Astrocyte (in vitro differentiated cells and primary cell): Measurements from ENCODE around the gene MOBP. TPM values are rescaled to one million over a fixed set of nuclear protein-coding genes. Genes with fewer than 3 reads are reported as not detected.

Experiments
- DNase-seq: peaks from one replicate; pipeline ENCODE4 v3.0.0-alpha.2; 2010; ENCODE audit warnings: low read depth
- FAIRE-seq: peaks from 2 replicates; lab custom pipeline; 2011; peaks lifted over from hg19 to GRCh38; lab: Jason Lieb, UNC
- H2AFZ ChIP-seq: 2 replicates; pipeline ENCODE4 v1.6.0; 2012; ENCODE audit warnings: low read depth, low read length, inconsistent platforms
- H3K27ac ChIP-seq: 2 replicates; pipeline ENCODE4 v1.5.1; 2011; ENCODE audit warnings: low read depth, low read length, inconsistent platforms
- H3K27me3 ChIP-seq: 2 replicates; pipeline ENCODE4 v1.6.0; 2011; ENCODE audit warnings: low read length, inconsistent platforms; ENCODE audit not compliant: insufficient read depth
- H3K36me3 ChIP-seq: 2 replicates; pipeline ENCODE4 v1.5.1; 2011; ENCODE audit warnings: low read length, inconsistent platforms; ENCODE audit not compliant: insufficient read depth
- H3K4me1 ChIP-seq: 2 replicates; pipeline ENCODE4 v1.5.1; 2011; ENCODE audit warnings: low read length, inconsistent platforms; ENCODE audit not compliant: insufficient read depth
- H3K4me2 ChIP-seq: 2 replicates; pipeline ENCODE4 v1.6.0; 2012; ENCODE audit warnings: low read length, inconsistent platforms
- H3K4me3 ChIP-seq: 2 replicates; pipeline ENCODE4 v1.5.1; 2011; ENCODE audit warnings: low read depth, mild to moderate bottlenecking, low read length, inconsistent platforms; ENCODE audit not compliant: insufficient read depth
- H3K79me2 ChIP-seq: 2 replicates; pipeline ENCODE4 v1.6.0; 2012; ENCODE audit warnings: mild to moderate bottlenecking, low read length, inconsistent platforms; ENCODE audit not compliant: insufficient read depth
- H3K9ac ChIP-seq: 2 replicates; pipeline ENCODE4 v1.6.0; 2012; ENCODE audit warnings: mild to moderate bottlenecking, low read length, inconsistent platforms
- H3K9me3 ChIP-seq: 2 replicates; pipeline ENCODE4 v1.5.1; 2012; ENCODE audit warnings: low read depth, mild to moderate bottlenecking, low read length, inconsistent platforms; ENCODE audit not compliant: insufficient read depth
- H4K20me1 ChIP-seq: 2 replicates; pipeline ENCODE4 v1.6.0; 2012; ENCODE audit warnings: low read length, inconsistent platforms; ENCODE audit not compliant: insufficient read depth
- H3K27ac Mint-ChIP-seq: one replicate; pipeline ENCODE4 v1.8.0; 2021; ENCODE audit warnings: mild to moderate bottlenecking, mixed read lengths; ENCODE audit not compliant: unreplicated experiment
- H3K27me3 Mint-ChIP-seq: one replicate; pipeline ENCODE4 v1.8.0; 2021; ENCODE audit warnings: low read depth, mixed read lengths; ENCODE audit not compliant: unreplicated experiment
- H3K36me3 Mint-ChIP-seq: one replicate; pipeline ENCODE4 v1.8.0; 2021; ENCODE audit warnings: low read depth, mixed read lengths; ENCODE audit not compliant: unreplicated experiment
- H3K4me1 Mint-ChIP-seq: one replicate; pipeline ENCODE4 v1.8.0; 2021; ENCODE audit warnings: low read depth, mixed read lengths; ENCODE audit not compliant: unreplicated experiment
- H3K4me3 Mint-ChIP-seq: one replicate; pipeline ENCODE4 v1.8.0; 2021; ENCODE audit warnings: mild to moderate bottlenecking, moderate library complexity, mixed read lengths; ENCODE audit not compliant: unreplicated experiment
- H3K9me3 Mint-ChIP-seq: one replicate; pipeline ENCODE4 v1.8.0; 2021; ENCODE audit warnings: mild to moderate bottlenecking, mixed read lengths; ENCODE audit not compliant: unreplicated experiment
- EZH2 ChIP-seq: IDR thresholded peaks from 2 replicates; pipeline ENCODE4 v1.6.1; 2012; ENCODE audit warnings: mild to moderate bottlenecking, low read length, inconsistent platforms; ENCODE audit not compliant: insufficient read depth
- total RNA-seq: library from RNA; stranded (reverse); gene quantifications from 2 replicates; pipeline ENCODE4 v1.2.1, GENCODE V29; 2021
- TF ChIP-seq, protein P1 (sequence below): IDR thresholded peaks from 2 replicates; pipeline ENCODE4 v1.5.1; 2011; ENCODE audit warnings: low read depth, mild to moderate bottlenecking, inconsistent platforms, low read length, moderate library complexity; ENCODE audit not compliant: insufficient read depth

The MOBP gene
- total RNA-seq, 1 donor from 2014 or later = 0.16 TPM

DNA sequence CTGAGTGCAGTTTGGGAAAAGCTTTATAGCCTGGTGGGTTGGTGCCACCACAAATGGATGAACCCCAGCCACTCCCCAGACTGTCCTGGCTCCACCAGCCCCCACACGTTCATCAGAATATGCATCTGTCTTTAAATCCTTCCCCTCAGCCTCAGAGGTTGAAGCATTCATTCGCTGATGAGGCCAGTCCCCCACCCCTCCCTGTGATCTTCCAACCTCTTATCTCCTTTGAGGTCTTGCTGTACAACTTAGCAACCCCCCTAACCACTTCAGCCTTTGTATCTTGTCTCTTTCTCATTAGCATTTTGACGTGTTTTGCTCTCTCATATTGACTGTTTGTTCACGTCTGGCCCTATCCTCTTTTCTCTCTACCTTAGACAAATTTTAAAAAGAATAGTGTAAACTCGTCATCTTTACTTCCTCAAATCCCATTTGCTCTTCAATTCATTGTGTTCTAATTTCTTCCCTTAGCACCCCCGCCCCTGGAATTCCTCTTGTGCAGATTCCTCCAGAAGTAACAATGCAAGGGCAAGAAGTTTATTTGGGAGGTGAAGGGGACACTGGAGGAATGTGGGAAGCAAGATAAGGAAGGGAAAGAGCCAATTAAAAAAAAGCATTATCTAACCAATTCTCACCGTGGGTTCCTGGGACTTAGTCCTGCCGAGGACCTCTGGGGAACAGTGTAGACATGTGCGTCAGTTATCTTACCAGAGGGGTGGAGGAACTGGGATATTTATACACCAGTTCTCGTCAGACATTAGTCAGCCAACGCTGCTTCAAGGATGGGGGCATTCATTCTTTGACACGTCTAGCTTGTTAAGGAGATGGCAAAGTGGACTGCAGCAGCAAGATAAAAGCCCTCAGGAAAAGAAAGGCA is 38.6 kb downstream of the MOBP start:
- peaks cover 3% of the 10 kb centered on the region for H3K27me3 Mint-ChIP-seq
- Histone ChIP-seq H3K79me2 (no peaks in the 10 kb centered on the region), H4K20me1 (no peaks in the 10 kb centered on the region), H3K4me1 (no peaks in the 10 kb centered on the region), H3K4me2 (no peak overlapping the region), H3K27ac (no peak overlapping the region), H3K27me3 (peaks cover 20% of the 10 kb centered on the region), H3K36me3 (no peaks in the 10 kb centered on the region), H3K9ac (no peak overlapping the region), H3K9me3 (peaks cover 2% of the 10 kb centered on the region), H3K4me3 (no peak overlapping the region), H2AFZ (no peak overlapping the region)
- no peak overlapping the region for H3K4me3 Mint-ChIP-seq
- H3K9me3 Mint-ChIP-seq = no peaks in the 10 kb centered on the region
- no peak for DNase-seq
- no peak overlapping the region for H3K27ac Mint-ChIP-seq
- no peaks in the 10 kb centered on the region for H3K4me1 Mint-ChIP-seq
- H3K36me3 Mint-ChIP-seq = no peaks in the 10 kb centered on the region
- TF ChIP-seq, protein P1, sequence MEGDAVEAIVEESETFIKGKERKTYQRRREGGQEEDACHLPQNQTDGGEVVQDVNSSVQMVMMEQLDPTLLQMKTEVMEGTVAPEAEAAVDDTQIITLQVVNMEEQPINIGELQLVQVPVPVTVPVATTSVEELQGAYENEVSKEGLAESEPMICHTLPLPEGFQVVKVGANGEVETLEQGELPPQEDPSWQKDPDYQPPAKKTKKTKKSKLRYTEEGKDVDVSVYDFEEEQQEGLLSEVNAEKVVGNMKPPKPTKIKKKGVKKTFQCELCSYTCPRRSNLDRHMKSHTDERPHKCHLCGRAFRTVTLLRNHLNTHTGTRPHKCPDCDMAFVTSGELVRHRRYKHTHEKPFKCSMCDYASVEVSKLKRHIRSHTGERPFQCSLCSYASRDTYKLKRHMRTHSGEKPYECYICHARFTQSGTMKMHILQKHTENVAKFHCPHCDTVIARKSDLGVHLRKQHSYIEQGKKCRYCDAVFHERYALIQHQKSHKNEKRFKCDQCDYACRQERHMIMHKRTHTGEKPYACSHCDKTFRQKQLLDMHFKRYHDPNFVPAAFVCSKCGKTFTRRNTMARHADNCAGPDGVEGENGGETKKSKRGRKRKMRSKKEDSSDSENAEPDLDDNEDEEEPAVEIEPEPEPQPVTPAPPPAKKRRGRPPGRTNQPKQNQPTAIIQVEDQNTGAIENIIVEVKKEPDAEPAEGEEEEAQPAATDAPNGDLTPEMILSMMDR = no peak
- TF ChIP-seq EZH2 = no peak
- no peak for FAIRE-seq

DNA sequence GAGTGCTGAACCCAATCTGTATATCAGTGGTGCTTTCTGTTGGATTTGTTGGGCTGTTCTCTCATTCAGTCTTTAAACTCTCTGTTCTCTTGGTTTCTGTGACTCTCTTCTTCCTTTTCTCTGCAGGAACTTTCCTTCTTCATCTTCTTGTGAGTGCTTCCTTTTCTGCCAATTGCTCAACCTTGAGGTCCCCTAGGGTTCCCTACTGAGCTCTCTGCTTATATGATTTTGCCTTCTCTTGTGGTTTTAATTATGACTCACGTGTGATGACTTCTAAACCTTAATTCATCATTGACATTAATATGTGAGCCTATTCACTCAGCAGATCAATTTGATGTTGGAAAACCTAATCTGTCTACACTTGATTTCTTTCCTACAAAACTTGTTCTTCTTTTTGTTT is 39.4 kb downstream of the MOBP start:
- no peaks in the 10 kb centered on the region for H3K36me3 Mint-ChIP-seq
- Histone ChIP-seq H3K4me2 (no peak overlapping the region), H3K79me2 (no peaks in the 10 kb centered on the region), H3K9ac (no peak overlapping the region), H3K4me3 (no peak overlapping the region), H4K20me1 (no peaks in the 10 kb centered on the region), H3K36me3 (no peaks in the 10 kb centered on the region), H3K4me1 (no peaks in the 10 kb centered on the region), H3K27ac (no peak overlapping the region), H2AFZ (no peak overlapping the region), H3K27me3 (peaks cover 15% of the 10 kb centered on the region), H3K9me3 (peaks cover 2% of the 10 kb centered on the region)
- H3K4me1 Mint-ChIP-seq = no peaks in the 10 kb centered on the region
- TF ChIP-seq, protein P1 = no peak
- TF ChIP-seq EZH2 = no peak
- H3K27me3 Mint-ChIP-seq = no peaks in the 10 kb centered on the region
- FAIRE-seq (no peak), DNase-seq (no peak)
- no peak overlapping the region for H3K27ac Mint-ChIP-seq
- no peaks in the 10 kb centered on the region for H3K9me3 Mint-ChIP-seq
- H3K4me3 Mint-ChIP-seq = no peak overlapping the region
